DND-41 (cell line): ENCODE data around the gene SOX18.

Experiments
- ATAC-seq: fragments of 200-7000 bp; cut with Tn5 transposase; 3 replicates; pipeline ENCODE4 v1.9.1; 2021; ENCODE audit warnings: low read depth; ENCODE audit not compliant: insufficient read depth
- DNase-seq: peaks from one replicate; pipeline ENCODE4 v3.0.0-alpha.2; 2020
- H2AFZ ChIP-seq: 2 replicates; pipeline ENCODE4 v1.6.0; 2012; ENCODE audit warnings: low read depth, low read length
- H3K27ac ChIP-seq: 2 replicates; pipeline ENCODE4 v1.5.1; 2012; ENCODE audit warnings: low read length, inconsistent platforms
- H3K27me3 ChIP-seq: fragments of 200-600 bp; sonication (generic); 2 replicates; pipeline ENCODE4 v1.6.0; 2012; ENCODE audit warnings: low read length, mild to moderate bottlenecking, inconsistent platforms; ENCODE audit not compliant: insufficient read depth, poor library complexity
- H3K36me3 ChIP-seq: 2 replicates; pipeline ENCODE4 v1.5.1; 2012; ENCODE audit warnings: low read length, inconsistent platforms; ENCODE audit not compliant: insufficient read depth
- H3K4me1 ChIP-seq: 2 replicates; pipeline ENCODE4 v1.5.1; 2012; ENCODE audit warnings: mild to moderate bottlenecking, low read length; ENCODE audit not compliant: insufficient read depth
- H3K4me2 ChIP-seq: 2 replicates; pipeline ENCODE4 v1.6.0; 2012; ENCODE audit warnings: mild to moderate bottlenecking, moderate library complexity, low read length, inconsistent platforms; ENCODE audit not compliant: insufficient read depth
- H3K4me3 ChIP-seq, 2 experiments: fragments of 200-600 bp in 1 of 2; shearing (Covaris generic) in 1 of 2; 2 replicates each; pipeline ENCODE4 v1.5.1; 2012 to 2016; ENCODE audit warnings: inconsistent platforms in 2 of 2, low read length in 2 of 2, mild to moderate bottlenecking in 2 of 2, low read depth in 1 of 2, moderate library complexity in 1 of 2
- H3K79me2 ChIP-seq: 2 replicates; pipeline ENCODE4 v1.6.0; 2012; ENCODE audit warnings: low read length, inconsistent platforms; ENCODE audit not compliant: insufficient read depth
- H3K9ac ChIP-seq: 2 replicates; pipeline ENCODE4 v1.6.0; 2012; ENCODE audit warnings: low read depth, mild to moderate bottlenecking, inconsistent platforms, low read length, moderate library complexity
- H3K9me3 ChIP-seq: 2 replicates; pipeline ENCODE4 v1.5.1; 2012; ENCODE audit warnings: low read length, moderate library complexity, mild to moderate bottlenecking, inconsistent platforms; ENCODE audit not compliant: insufficient read depth, severe bottlenecking
- H4K20me1 ChIP-seq: 2 replicates; pipeline ENCODE4 v1.6.0; 2012; ENCODE audit warnings: low read length; ENCODE audit not compliant: insufficient read depth
- EZH2 ChIP-seq: IDR thresholded peaks from 3 replicates; pipeline ENCODE4 v1.6.1; 2012; ENCODE audit warnings: borderline replicate concordance, low read depth, mild to moderate bottlenecking, moderate library complexity, low read length, inconsistent platforms; ENCODE audit not compliant: severe bottlenecking
- TF ChIP-seq, protein P1 (sequence below): IDR thresholded peaks from 2 replicates; pipeline ENCODE4 v1.5.1; 2012; ENCODE audit warnings: borderline replicate concordance, low read length, moderate library complexity, mild to moderate bottlenecking; ENCODE audit not compliant: poor library complexity, severe bottlenecking; ENCODE audit errors: extremely low read depth

Gene SOX18

DNA sequence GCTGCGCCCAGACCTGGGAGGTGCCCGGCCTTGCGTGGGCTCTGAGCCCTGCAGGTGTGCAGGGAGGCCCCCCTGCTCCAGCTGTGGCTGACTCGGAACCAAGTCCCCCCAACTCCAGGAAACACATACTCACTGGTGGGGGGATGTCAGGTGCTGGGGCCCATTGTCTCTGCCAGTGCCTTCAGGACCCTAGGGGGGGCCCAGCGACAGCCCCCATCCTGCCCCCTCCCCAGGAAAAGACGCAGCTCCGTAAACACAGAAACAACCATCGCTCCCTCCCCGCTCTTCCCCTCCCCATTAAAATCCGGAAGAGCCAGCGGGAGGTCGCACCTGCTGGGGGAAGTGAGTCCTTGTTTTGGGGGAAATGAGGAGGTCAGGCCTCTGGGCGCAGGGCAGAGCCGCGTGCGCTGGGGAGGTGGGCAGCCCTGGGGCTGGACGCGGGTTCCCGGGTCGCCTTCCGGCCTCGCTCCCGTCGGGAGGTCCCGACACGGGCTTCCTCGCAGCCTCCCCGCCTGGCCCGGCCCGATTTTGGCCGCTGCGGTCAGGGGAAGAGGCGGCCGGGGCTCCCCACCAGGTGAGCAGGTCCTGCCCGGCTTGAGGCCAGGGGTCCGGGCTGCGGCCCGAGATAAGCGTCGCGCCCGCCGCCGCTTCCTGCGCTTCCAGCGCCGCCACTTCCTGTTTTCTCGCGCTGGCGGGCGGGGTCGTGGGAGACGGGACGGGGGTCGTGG lies 7.2 kb downstream of the SOX18 start:
- DNase-seq: peak; percentile 46
- Histone ChIP-seq H3K79me2 (no peaks in the 10 kb centered on the region), H3K9me3 (no peaks in the 10 kb centered on the region), H3K4me2 (peak overlapping the region; percentile 66), H3K36me3 (no peaks in the 10 kb centered on the region), H3K4me3 (peak overlapping the region in 1 of 2 experiments; percentile 52; a peak in 2 of 4 replicates), H3K27me3 (peaks cover 42% of the 10 kb centered on the region), H3K27ac (peak overlapping the region; percentile 20; the same call in 1 of the 2 replicates), H4K20me1 (peaks cover 8% of the 10 kb centered on the region; the same call in 1 of the 2 replicates), H3K9ac (peak overlapping the region; percentile 52), H3K4me1 (peaks cover 34% of the 10 kb centered on the region), H2AFZ (peak overlapping the region; percentile 63)
- peak; percentile 94 for TF ChIP-seq EZH2
- TF ChIP-seq, protein P1, sequence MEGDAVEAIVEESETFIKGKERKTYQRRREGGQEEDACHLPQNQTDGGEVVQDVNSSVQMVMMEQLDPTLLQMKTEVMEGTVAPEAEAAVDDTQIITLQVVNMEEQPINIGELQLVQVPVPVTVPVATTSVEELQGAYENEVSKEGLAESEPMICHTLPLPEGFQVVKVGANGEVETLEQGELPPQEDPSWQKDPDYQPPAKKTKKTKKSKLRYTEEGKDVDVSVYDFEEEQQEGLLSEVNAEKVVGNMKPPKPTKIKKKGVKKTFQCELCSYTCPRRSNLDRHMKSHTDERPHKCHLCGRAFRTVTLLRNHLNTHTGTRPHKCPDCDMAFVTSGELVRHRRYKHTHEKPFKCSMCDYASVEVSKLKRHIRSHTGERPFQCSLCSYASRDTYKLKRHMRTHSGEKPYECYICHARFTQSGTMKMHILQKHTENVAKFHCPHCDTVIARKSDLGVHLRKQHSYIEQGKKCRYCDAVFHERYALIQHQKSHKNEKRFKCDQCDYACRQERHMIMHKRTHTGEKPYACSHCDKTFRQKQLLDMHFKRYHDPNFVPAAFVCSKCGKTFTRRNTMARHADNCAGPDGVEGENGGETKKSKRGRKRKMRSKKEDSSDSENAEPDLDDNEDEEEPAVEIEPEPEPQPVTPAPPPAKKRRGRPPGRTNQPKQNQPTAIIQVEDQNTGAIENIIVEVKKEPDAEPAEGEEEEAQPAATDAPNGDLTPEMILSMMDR: no peak
- ATAC-seq: no peak

GRCh38 chr20:64041781-64042053 lies 7.7 kb downstream of the SOX18 start:
- H3K36me3 ChIP-seq: no peaks in the 10 kb centered on the region
- no peak for ATAC-seq
- peak overlapping the region; percentile 52; the same call in 1 of the 2 replicates for H3K9ac ChIP-seq
- H3K27ac ChIP-seq: no peak overlapping the region
- peak overlapping the region in 1 of 2 experiments; percentile 52; a peak in 2 of 4 replicates for H3K4me3 ChIP-seq
- H3K4me2 ChIP-seq: peak overlapping the region; percentile 66
- DNase-seq: no peak
- peaks cover 42% of the 10 kb centered on the region for H3K27me3 ChIP-seq
- 0 out of 2 replicates have a peak overlapping the region, but pooled peaks have one; percentile 63 for H2AFZ ChIP-seq
- H3K79me2 ChIP-seq: no peaks in the 10 kb centered on the region
- TF ChIP-seq EZH2: no peak
- TF ChIP-seq, protein P1: no peak
- peaks cover 34% of the 10 kb centered on the region for H3K4me1 ChIP-seq
- peaks cover 8% of the 10 kb centered on the region; the same call in 1 of the 2 replicates for H4K20me1 ChIP-seq
- H3K9me3 ChIP-seq: no peaks in the 10 kb centered on the region

DNA sequence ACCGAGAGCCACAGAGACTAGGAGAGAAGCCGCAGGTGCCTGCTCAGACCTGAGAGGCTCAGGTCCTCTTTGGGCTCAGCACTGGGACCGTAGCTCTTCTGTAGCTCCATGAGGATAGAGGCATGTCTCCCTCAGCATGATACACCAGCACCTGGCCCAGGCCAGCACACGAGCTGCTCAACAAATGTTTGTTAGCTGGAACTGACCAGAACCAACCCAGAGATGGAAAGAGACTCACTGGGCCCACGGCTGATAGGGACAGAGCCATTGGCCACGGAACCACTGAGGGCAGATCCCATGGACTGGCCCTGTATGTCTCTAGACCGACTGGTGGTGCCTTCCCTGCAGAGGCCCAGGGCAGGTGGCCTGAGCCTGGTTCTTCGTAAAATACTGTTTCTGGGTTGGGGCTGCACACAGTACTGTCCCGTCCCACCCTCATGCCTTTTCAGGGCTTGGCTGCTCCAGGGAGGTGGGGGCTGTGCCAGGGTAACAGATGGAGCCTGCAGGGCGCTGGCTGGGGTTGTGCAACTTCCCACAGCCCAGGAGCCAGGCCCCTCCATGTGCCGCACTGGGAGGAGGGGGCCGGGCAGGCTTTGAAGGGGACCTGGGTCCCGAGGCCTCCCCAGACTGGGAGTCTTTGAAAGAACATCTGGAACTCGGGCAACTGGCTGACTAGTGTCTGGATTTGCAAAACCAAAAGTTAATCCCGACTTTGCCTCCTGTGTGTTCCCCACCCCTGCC lies 8.2 kb downstream of the SOX18 start:
- no peak for TF ChIP-seq EZH2
- TF ChIP-seq, protein P1: no peak
- ATAC-seq (no peak), DNase-seq (no peak)
- no peak overlapping the region for H2AFZ ChIP-seq
- peaks cover 10% of the 10 kb centered on the region; the same call in 1 of the 2 replicates for H4K20me1 ChIP-seq
- no peaks in the 10 kb centered on the region for H3K36me3 ChIP-seq
- H3K9me3 ChIP-seq: no peaks in the 10 kb centered on the region
- H3K79me2 ChIP-seq: no peaks in the 10 kb centered on the region
- H3K4me2 ChIP-seq: no peak overlapping the region
- H3K27me3 ChIP-seq: peaks cover 42% of the 10 kb centered on the region
- no peak overlapping the region for H3K4me3 ChIP-seq
- no peak overlapping the region for H3K27ac ChIP-seq
- H3K4me1 ChIP-seq: peaks cover 34% of the 10 kb centered on the region
- no peak overlapping the region; the same call in 1 of the 2 replicates for H3K9ac ChIP-seq
